NCI-H1105 (cell line): ENCODE measurements around the gene VANGL2.
A peak's percentile ranks its signal among the peaks of the same experiment; 100 is the strongest.
"Not testable (repeated sequence)": the region's sequence is repeated elsewhere in the genome, so short reads cannot be mapped to it uniquely, and the experiment has no call there.

Experiments used
- DNase-seq: peaks from one replicate; lab custom pipeline; 2025; lab: John Stamatoyannopoulos, UW

Gene VANGL2

GRCh38 chr1:160370561-160371345 is 29.6 kb upstream of the VANGL2 start:
- DNase-seq, result no peak

GRCh38 chr1:160371346-160371631 is 29.1 kb upstream of the VANGL2 start:
- DNase-seq, result no peak

- no peak for DNase-seq
Measured at GRCh38 chr1:160371756-160372155, 28.6 kb upstream of the VANGL2 start.

GRCh38 chr1:160373696-160374095 is 26.7 kb upstream of the VANGL2 start:
- no peak for DNase-seq

- DNase-seq, result no peak
Measured at GRCh38 chr1:160374306-160375110, 25.9 kb upstream of the VANGL2 start.

- no peak for DNase-seq
Measured at GRCh38 chr1:160375788-160376524, 24.4 kb upstream of the VANGL2 start.

- DNase-seq, result peak; percentile 58
Measured at GRCh38 chr1:160376525-160377131, 23.7 kb upstream of the VANGL2 start.

- no peak for DNase-seq
Measured at GRCh38 chr1:160377585-160378206, 22.7 kb upstream of the VANGL2 start.

- not testable (repeated sequence) for DNase-seq
Measured at GRCh38 chr1:160384812-160385211, 15.6 kb upstream of the VANGL2 start.

GRCh38 chr1:160388406-160388805 is 12.0 kb upstream of the VANGL2 start:
- DNase-seq, result not testable (repeated sequence)

GRCh38 chr1:160394673-160395072 is 5.7 kb upstream of the VANGL2 start:
- DNase-seq, result no peak

- no peak for DNase-seq
Measured at GRCh38 chr1:160397651-160398050, 2.7 kb upstream of the VANGL2 start.

GRCh38 chr1:160398823-160399222 is 1.5 kb upstream of the VANGL2 start:
- DNase-seq, result no peak

- DNase-seq, result no peak
Measured at GRCh38 chr1:160399544-160400222, 681 bp upstream of the VANGL2 start.

- DNase-seq, result peak; percentile 35
Measured at GRCh38 chr1:160400646-160401486, 502 bp downstream of the VANGL2 start.

- DNase-seq, result no peak
Measured at GRCh38 chr1:160401487-160401805, 1.1 kb downstream of the VANGL2 start.

GRCh38 chr1:160402001-160402795 is 1.8 kb downstream of the VANGL2 start:
- no peak for DNase-seq

GRCh38 chr1:160403244-160403643 is 2.9 kb downstream of the VANGL2 start:
- DNase-seq, result no peak

GRCh38 chr1:160404094-160404493 is 3.7 kb downstream of the VANGL2 start:
- DNase-seq, result no peak
